Loucy (cell line): ENCODE measurements around the gene TACC3.

Experiments
- H2AFZ ChIP-seq: fragments of 200-600 bp; sonication (generic); 2 replicates; pipeline ENCODE4 v1.6.0; 2016; ENCODE audit warnings: antibody characterized with exemption, mild to moderate bottlenecking, low read length, moderate library complexity
- H3F3A ChIP-seq: fragments of 200-600 bp; 2 replicates; pipeline ENCODE4 v1.6.0; 2016; ENCODE audit warnings: antibody characterized with exemption, low read depth, mild to moderate bottlenecking
- H3K27me3 ChIP-seq: fragments of 200-600 bp; sonication (generic); 2 replicates; pipeline ENCODE4 v1.6.1; 2014; ENCODE audit warnings: low read length, mild to moderate bottlenecking; ENCODE audit not compliant: insufficient read depth, poor library complexity, severe bottlenecking
- H3K36me3 ChIP-seq: fragments of 200-600 bp; sonication (generic); 2 replicates; pipeline ENCODE4 v1.6.1; 2016; ENCODE audit warnings: low read length; ENCODE audit not compliant: insufficient read depth
- H3K4me1 ChIP-seq: fragments of 200-600 bp; sonication (generic); 2 replicates; pipeline ENCODE4 v1.5.1; 2014; ENCODE audit warnings: low read length, mild to moderate bottlenecking; ENCODE audit not compliant: insufficient read depth, poor library complexity, severe bottlenecking
- H3K4me2 ChIP-seq: fragments of 200-600 bp; sonication (generic); 2 replicates; pipeline ENCODE4 v1.6.0; 2014; ENCODE audit warnings: antibody characterized with exemption, low read length, low read depth, mild to moderate bottlenecking; ENCODE audit not compliant: poor library complexity, severe bottlenecking
- H3K4me3 ChIP-seq: fragments of 200-600 bp; sonication (generic); 2 replicates; pipeline ENCODE4 v1.5.1; 2014; ENCODE audit warnings: low read length, mild to moderate bottlenecking, mixed read lengths; ENCODE audit not compliant: poor library complexity, severe bottlenecking
- H3K79me2 ChIP-seq: fragments of 200-600 bp; sonication (generic); 2 replicates; pipeline ENCODE4 v1.6.1; 2014; ENCODE audit warnings: low read length; ENCODE audit not compliant: insufficient read depth
- H3K9ac ChIP-seq: fragments of 200-600 bp; sonication (generic); 2 replicates; pipeline ENCODE4 v1.6.0; 2014; ENCODE audit warnings: mild to moderate bottlenecking, low read depth, low read length, moderate library complexity; ENCODE audit not compliant: poor library complexity, severe bottlenecking
- H3K9me2 ChIP-seq: fragments of 200-600 bp; sonication (generic); replicated peaks from 2 replicates; pipeline ENCODE4 v1.6.1; 2016; ENCODE audit warnings: low read depth, low read length, mixed read lengths
- H3K9me3 ChIP-seq: fragments of 200-600 bp; sonication (generic); 2 replicates; pipeline ENCODE4 v1.6.1; 2014; ENCODE audit warnings: mild to moderate bottlenecking, antibody characterized with exemption, low read length, low read depth; ENCODE audit not compliant: insufficient read depth
- H4K20me1 ChIP-seq: fragments of 200-600 bp; sonication (generic); 2 replicates; pipeline ENCODE4 v1.6.0; 2014; ENCODE audit warnings: antibody characterized with exemption, low read length, mild to moderate bottlenecking; ENCODE audit not compliant: insufficient read depth, poor library complexity, severe bottlenecking
- EZH2phosphoT487 ChIP-seq: fragments of 200-600 bp; IDR thresholded peaks from 2 replicates; pipeline ENCODE4 v1.6.1; 2018; ENCODE audit warnings: antibody characterized with exemption, mild to moderate bottlenecking, moderate library complexity, borderline replicate concordance
- TF ChIP-seq, protein P1 (sequence below): fragments of 200-600 bp; sonication (generic); conservative IDR thresholded peaks from 2 replicates; pipeline ENCODE4 v1.5.1; 2014; ENCODE audit warnings: mild to moderate bottlenecking, antibody characterized with exemption, low read length

The TACC3 gene

DNA sequence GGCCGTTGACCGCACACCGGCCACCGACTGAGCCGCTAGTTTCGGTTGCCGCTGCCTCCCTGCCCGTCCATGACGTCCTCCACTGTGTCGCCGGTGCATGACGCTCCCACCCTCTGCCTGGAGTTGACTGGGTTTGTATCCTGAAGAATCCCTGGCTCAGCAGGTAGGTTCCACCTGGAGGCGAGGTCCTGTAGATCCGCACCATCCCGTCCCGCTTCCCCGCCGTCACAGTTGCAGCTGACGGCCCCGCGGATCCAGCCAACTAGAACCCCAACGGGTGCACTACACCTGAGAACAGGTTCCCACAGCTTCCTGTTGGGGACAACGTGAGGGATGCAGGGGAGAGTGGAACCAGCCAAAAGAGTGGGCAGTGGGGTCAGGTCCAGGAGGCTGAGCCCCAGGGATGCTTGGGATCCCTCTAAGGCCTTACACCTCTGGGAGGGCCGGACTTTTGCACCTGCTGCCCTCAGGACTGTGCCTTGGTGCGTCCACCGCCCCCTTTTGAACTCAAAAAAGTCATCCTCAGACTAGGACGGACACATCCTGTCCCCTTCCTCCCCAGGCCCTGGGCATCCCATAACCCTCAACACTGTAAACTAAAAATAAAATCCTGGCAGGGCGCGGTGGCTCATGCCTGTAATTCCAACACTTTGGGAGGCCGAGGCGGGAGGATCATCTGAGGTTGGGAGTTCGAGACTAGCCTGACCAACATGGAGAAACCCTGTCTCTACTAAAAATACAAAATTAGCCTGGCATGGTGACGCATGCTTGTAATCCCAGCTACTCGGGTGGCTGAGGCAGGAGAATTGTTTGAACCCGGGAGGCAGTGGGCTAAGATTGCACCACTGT lies 8.1 kb upstream of the TACC3 start:
- Histone ChIP-seq H2AFZ (peak overlapping the region; percentile 87), H3K9ac (peak overlapping the region; percentile 91), H3F3A (no peaks in the 10 kb centered on the region), H3K4me1 (peaks cover 46% of the 10 kb centered on the region), H4K20me1 (peaks cover 74% of the 10 kb centered on the region), H3K36me3 (no peaks in the 10 kb centered on the region; the same call in 1 of the 2 replicates), H3K27me3 (no peaks in the 10 kb centered on the region), H3K9me2 (no peaks in the 10 kb centered on the region), H3K4me2 (peak overlapping the region; percentile 81), H3K79me2 (peaks cover 92% of the 10 kb centered on the region), H3K4me3 (peak overlapping the region; percentile 95), H3K9me3 (no peaks in the 10 kb centered on the region)
- no peak for TF ChIP-seq EZH2phosphoT487
- TF ChIP-seq, protein P1, sequence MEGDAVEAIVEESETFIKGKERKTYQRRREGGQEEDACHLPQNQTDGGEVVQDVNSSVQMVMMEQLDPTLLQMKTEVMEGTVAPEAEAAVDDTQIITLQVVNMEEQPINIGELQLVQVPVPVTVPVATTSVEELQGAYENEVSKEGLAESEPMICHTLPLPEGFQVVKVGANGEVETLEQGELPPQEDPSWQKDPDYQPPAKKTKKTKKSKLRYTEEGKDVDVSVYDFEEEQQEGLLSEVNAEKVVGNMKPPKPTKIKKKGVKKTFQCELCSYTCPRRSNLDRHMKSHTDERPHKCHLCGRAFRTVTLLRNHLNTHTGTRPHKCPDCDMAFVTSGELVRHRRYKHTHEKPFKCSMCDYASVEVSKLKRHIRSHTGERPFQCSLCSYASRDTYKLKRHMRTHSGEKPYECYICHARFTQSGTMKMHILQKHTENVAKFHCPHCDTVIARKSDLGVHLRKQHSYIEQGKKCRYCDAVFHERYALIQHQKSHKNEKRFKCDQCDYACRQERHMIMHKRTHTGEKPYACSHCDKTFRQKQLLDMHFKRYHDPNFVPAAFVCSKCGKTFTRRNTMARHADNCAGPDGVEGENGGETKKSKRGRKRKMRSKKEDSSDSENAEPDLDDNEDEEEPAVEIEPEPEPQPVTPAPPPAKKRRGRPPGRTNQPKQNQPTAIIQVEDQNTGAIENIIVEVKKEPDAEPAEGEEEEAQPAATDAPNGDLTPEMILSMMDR: no peak

- Histone ChIP-seq H3K9me3 (no peaks in the 10 kb centered on the region), H3K9me2 (no peaks in the 10 kb centered on the region), H3K4me2 (peak overlapping the region; percentile 81), H3K4me1 (peaks cover 35% of the 10 kb centered on the region), H4K20me1 (peaks cover 64% of the 10 kb centered on the region), H3K4me3 (peak overlapping the region; percentile 95), H3K79me2 (peaks cover 92% of the 10 kb centered on the region), H3K27me3 (no peaks in the 10 kb centered on the region), H3K36me3 (no peaks in the 10 kb centered on the region; the same call in 1 of the 2 replicates), H3K9ac (peak overlapping the region; percentile 91), H2AFZ (no peak overlapping the region), H3F3A (no peaks in the 10 kb centered on the region)
- TF ChIP-seq EZH2phosphoT487: no peak
- TF ChIP-seq, protein P1: no peak
These were observed 6.9 kb upstream of the TACC3 start for GRCh38 chr4:1714303-1715001.

- no peak overlapping the region for H2AFZ ChIP-seq
- H3K79me2 ChIP-seq: peaks cover 92% of the 10 kb centered on the region
- no peaks in the 10 kb centered on the region for H3F3A ChIP-seq
- no peaks in the 10 kb centered on the region for H3K27me3 ChIP-seq
- peaks cover 37% of the 10 kb centered on the region for H3K4me1 ChIP-seq
- H3K9ac ChIP-seq: peak overlapping the region; percentile 91
- H3K36me3 ChIP-seq: no peaks in the 10 kb centered on the region; the same call in 1 of the 2 replicates
- H3K4me3 ChIP-seq: peak overlapping the region; percentile 95
- no peaks in the 10 kb centered on the region for H3K9me3 ChIP-seq
- peak overlapping the region; percentile 81 for H3K4me2 ChIP-seq
- TF ChIP-seq EZH2phosphoT487: no peak
- TF ChIP-seq, protein P1: no peak
- H4K20me1 ChIP-seq: peaks cover 64% of the 10 kb centered on the region
- H3K9me2 ChIP-seq: no peaks in the 10 kb centered on the region
These were observed 6.1 kb upstream of the TACC3 start for GRCh38 chr4:1715002-1715758.
